NCI-H446 (cell line): Measurements from ENCODE around the gene CHCHD10.
A peak's percentile ranks its signal among the peaks of the same experiment; 100 is the strongest.

Experiments
- DNase-seq, 2 experiments: peaks; one replicate each; lab custom pipeline; 2025; lab: John Stamatoyannopoulos, UW

CHCHD10 gene

GRCh38 chr22:23787600-23787896, 19.8 kb upstream of the CHCHD10 start:
- DNase-seq = no peak

- peak; percentile 79 to 93 for DNase-seq
Observed at GRCh38 chr22:23786752-23787599, 19.2 kb upstream of the CHCHD10 start, which contains the start of gene SMARCB1. Gene SMARCB1 (plus strand): TSS chr22:23786966. CDS start chr22:23787170, 204 bp downstream.

GRCh38 chr22:23786261-23786710, 18.5 kb upstream of the CHCHD10 start:
- DNase-seq = no peak

- DNase-seq = no peak
Observed at GRCh38 chr22:23784215-23784732, 16.5 kb upstream of the CHCHD10 start.

GRCh38 chr22:23783265-23784150, 15.7 kb upstream of the CHCHD10 start:
- no peak for DNase-seq

GRCh38 chr22:23782703-23783102, 14.9 kb upstream of the CHCHD10 start:
- no peak for DNase-seq

- no peak for DNase-seq
Observed at GRCh38 chr22:23782252-23782651, 14.5 kb upstream of the CHCHD10 start.

- DNase-seq = peak in 1 of 2 experiments; percentile 48
Observed at GRCh38 chr22:23781511-23782183, 13.9 kb upstream of the CHCHD10 start.

GRCh38 chr22:23781065-23781464, 13.3 kb upstream of the CHCHD10 start:
- no peak for DNase-seq

- no peak for DNase-seq
Observed at GRCh38 chr22:23780146-23780748, 12.5 kb upstream of the CHCHD10 start.

GRCh38 chr22:23779731-23780130, 12.0 kb upstream of the CHCHD10 start:
- DNase-seq = no peak

- no peak for DNase-seq
Observed at GRCh38 chr22:23779083-23779482, 11.3 kb upstream of the CHCHD10 start.

- no peak for DNase-seq
Observed at GRCh38 chr22:23778577-23778900, 10.8 kb upstream of the CHCHD10 start.

- DNase-seq = no peak
Observed at GRCh38 chr22:23777776-23778576, 10.2 kb upstream of the CHCHD10 start.

GRCh38 chr22:23775779-23776375, 8.1 kb upstream of the CHCHD10 start:
- DNase-seq = no peak

- DNase-seq = no peak
Observed at GRCh38 chr22:23774922-23775436, 7.2 kb upstream of the CHCHD10 start.

GRCh38 chr22:23774114-23774921, 6.5 kb upstream of the CHCHD10 start:
- DNase-seq = no peak

GRCh38 chr22:23773483-23774113, 5.8 kb upstream of the CHCHD10 start:
- DNase-seq = no peak
